Esophagus squamous epithelium (tissue), 5 donors: ENCODE data around the gene GRIK2. TPM values are rescaled to one million over a fixed set of nuclear protein-coding genes. Genes with fewer than 3 reads are reported as not detected.

Source experiments
- DNase-seq: peaks from one replicate; lab custom pipeline; 2025; lab: John Stamatoyannopoulos, UW
- H3K27ac ChIP-seq, 4 donors: fragments of 200-600 bp; sonication (generic); one replicate each; pipeline ENCODE4 v1.5.1; 2016 to 2019; ENCODE audit warnings: mild to moderate bottlenecking in 1 of 4
- H3K27me3 ChIP-seq, 4 donors: fragments of 200-600 bp; sonication (generic); 1 replicate in 3 of 4; 2 replicates in 1 of 4; pipeline versions ENCODE4 v1.5.1 to v1.6.0; 2017 to 2021; ENCODE audit warnings: antibody characterized with exemption in 1 of 4
- H3K36me3 ChIP-seq, 3 donors: fragments of 200-600 bp; sonication (generic); one replicate each; pipeline ENCODE4 v1.5.1; 2016 to 2019
- H3K4me1 ChIP-seq, 3 donors: fragments of 200-600 bp; sonication (generic); one replicate each; pipeline ENCODE4 v1.5.1; 2017 to 2019
- H3K4me3 ChIP-seq, 4 donors: fragments of 200-600 bp; sonication (generic); 1 replicate in 3 of 4; 2 replicates in 1 of 4; pipeline ENCODE4 v1.5.1; 2016 to 2019; ENCODE audit warnings: mild to moderate bottlenecking in 2 of 4, moderate library complexity in 1 of 4
- H3K9me3 ChIP-seq, 3 donors: fragments of 200-600 bp; sonication (generic); one replicate each; pipeline ENCODE4 v1.5.1; 2016 to 2019
- POLR2A ChIP-seq, 4 donors: fragments of 450-650 bp; IDR thresholded peaks; one replicate each; pipeline ENCODE4 v1.6.1; 2017; ENCODE audit warnings: antibody characterized with exemption in 4 of 4, mild to moderate bottlenecking in 4 of 4, moderate library complexity in 3 of 4
- WGBS, 2 donors: methylation state at CpG; one replicate each; pipeline ENCODE4 v1.1.5; 2018; 5-methylcytosine and 5-hydroxymethylcytosine counted together
- intact Hi-C: fragments of 100-400 bp; cut with DNase I; formaldehyde crosslinking; loops from one replicate; pipeline ENCODE4 v1.15.0; 2022
- total RNA-seq, 4 donors: library from RNA; depleted of rRNA; stranded (reverse); fragments of >200 nt; gene quantifications; one replicate each; pipeline ENCODE4 v1.1.0, GENCODE V29; 2016
- TF ChIP-seq, protein P1 (sequence below), 6 experiments: fragments of 450-650 bp in 4 of 6; fragments of 200-600 bp in 2 of 6; sonication (generic) in 2 of 6; IDR thresholded peaks; one replicate each; pipeline ENCODE4 v1.5.1; 2016 to 2019; ENCODE audit warnings: antibody characterized with exemption in 6 of 6, mild to moderate bottlenecking in 4 of 6, moderate library complexity in 4 of 6
- donor health status: DM: yes; HTN: yes; CAD: no.

The GRIK2 gene
- total RNA-seq, 4 donors from 2014 or later, result 0.19 TPM; not detected in 3

DNA sequence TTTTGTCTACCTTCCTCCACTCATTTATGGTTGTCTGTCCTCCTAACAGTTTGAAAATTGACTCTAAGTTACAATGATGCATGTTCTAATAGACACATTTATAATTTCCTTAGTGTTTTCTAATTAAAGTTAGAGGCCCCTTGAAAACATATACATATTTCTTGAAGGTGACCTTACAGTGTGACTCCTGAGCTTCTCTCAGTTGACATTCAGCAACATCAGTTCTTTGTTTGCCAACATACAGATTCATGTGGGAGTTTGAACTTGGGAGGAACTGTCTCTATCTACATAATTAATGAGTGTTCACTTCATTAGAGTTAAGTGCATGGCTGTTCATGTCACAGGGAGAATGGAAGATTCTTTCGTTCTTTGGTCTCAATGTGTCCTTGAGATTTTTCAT is 658.2 kb downstream of the GRIK2 start:
- 71 to 88% methylated on average over 1 of the region's 1 CpG for WGBS, 2 donors
- H3K36me3 ChIP-seq, result no peaks in the 10 kb centered on the region
- DNase-seq, result no peak
- no peaks in the 10 kb centered on the region for H3K4me1 ChIP-seq
- TF ChIP-seq, protein P1, sequence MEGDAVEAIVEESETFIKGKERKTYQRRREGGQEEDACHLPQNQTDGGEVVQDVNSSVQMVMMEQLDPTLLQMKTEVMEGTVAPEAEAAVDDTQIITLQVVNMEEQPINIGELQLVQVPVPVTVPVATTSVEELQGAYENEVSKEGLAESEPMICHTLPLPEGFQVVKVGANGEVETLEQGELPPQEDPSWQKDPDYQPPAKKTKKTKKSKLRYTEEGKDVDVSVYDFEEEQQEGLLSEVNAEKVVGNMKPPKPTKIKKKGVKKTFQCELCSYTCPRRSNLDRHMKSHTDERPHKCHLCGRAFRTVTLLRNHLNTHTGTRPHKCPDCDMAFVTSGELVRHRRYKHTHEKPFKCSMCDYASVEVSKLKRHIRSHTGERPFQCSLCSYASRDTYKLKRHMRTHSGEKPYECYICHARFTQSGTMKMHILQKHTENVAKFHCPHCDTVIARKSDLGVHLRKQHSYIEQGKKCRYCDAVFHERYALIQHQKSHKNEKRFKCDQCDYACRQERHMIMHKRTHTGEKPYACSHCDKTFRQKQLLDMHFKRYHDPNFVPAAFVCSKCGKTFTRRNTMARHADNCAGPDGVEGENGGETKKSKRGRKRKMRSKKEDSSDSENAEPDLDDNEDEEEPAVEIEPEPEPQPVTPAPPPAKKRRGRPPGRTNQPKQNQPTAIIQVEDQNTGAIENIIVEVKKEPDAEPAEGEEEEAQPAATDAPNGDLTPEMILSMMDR (IDR thresholded peaks at IDR 0.05), result no peak
- TF ChIP-seq POLR2A (IDR thresholded peaks at IDR 0.05), result no peak
- no peaks in the 10 kb centered on the region for H3K9me3 ChIP-seq
- H3K27me3 ChIP-seq, result no peaks in the 10 kb centered on the region
- H3K4me3 ChIP-seq, result no peak overlapping the region
- intact Hi-C loops, result no loop called here
- H3K27ac ChIP-seq, result no peak overlapping the region

DNA sequence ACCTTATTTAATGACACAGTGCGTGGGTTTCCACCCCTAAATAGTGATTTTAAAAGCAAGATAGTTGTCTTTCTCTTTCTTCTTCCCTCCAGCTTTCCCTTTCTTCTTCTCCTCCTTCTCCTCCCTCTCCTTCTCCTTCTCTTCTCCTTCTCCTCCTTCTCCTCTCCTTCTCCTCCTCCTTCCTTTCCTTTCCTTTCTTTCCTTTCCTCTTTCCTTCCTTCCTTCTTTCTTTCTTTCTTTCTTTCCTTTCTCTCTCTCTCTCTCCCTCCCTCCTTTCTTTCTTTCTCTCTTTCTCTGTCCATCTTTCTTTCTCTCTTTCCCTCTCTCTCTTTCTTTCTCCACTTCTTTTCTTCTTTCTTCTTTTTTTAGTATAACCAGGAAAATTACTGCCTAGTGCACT is 670.6 kb downstream of the GRIK2 start:
- TF ChIP-seq, protein P1 (IDR thresholded peaks at IDR 0.05), result no peak
- TF ChIP-seq POLR2A (IDR thresholded peaks at IDR 0.05), result no peak

DNA sequence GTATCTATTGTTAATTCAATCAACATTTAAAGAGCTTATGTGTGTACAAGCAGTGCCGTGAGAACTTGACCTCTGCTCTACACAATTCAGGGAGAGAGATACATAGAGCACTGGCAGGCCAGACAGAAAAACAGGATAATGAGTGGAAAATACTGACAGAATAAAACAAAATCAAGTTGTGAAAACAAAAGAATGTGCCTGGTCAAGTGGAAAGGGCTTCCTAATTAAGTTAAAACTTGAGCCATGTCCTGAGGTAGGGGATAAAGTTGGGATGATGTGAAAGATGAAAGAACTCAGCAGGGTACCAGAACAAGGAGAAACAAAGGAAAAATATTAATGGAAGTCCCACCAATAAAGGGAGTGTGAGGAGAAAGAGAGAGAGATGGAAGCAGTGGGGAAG is 672.8 kb downstream of the GRIK2 start:
- no peak overlapping the region for H3K4me3 ChIP-seq
- H3K27ac ChIP-seq, result no peak overlapping the region
- no peaks in the 10 kb centered on the region for H3K4me1 ChIP-seq
- intact Hi-C loops, result no loop called here
- TF ChIP-seq, protein P1 (IDR thresholded peaks at IDR 0.05), result no peak
- no peak for TF ChIP-seq POLR2A (IDR thresholded peaks at IDR 0.05)
- DNase-seq, result no peak
- no peaks in the 10 kb centered on the region for H3K27me3 ChIP-seq
- H3K9me3 ChIP-seq, result no peaks in the 10 kb centered on the region
- no peaks in the 10 kb centered on the region for H3K36me3 ChIP-seq
- 50 to 73% methylated on average over 1 of the region's 1 CpG for WGBS, 2 donors

More for the DNA sequence above, 670.6 kb downstream of the GRIK2 start:
- intact Hi-C loops, result no loop called here
- WGBS, 2 donors, result 59 to 65% methylated on average over 1 of the region's 1 CpG
- H3K36me3 ChIP-seq, result no peaks in the 10 kb centered on the region
- no peaks in the 10 kb centered on the region for H3K27me3 ChIP-seq
- no peaks in the 10 kb centered on the region for H3K4me1 ChIP-seq
- H3K27ac ChIP-seq, result no peak overlapping the region
- DNase-seq, result no peak
- no peaks in the 10 kb centered on the region for H3K9me3 ChIP-seq
- H3K4me3 ChIP-seq, result no peak overlapping the region

DNA sequence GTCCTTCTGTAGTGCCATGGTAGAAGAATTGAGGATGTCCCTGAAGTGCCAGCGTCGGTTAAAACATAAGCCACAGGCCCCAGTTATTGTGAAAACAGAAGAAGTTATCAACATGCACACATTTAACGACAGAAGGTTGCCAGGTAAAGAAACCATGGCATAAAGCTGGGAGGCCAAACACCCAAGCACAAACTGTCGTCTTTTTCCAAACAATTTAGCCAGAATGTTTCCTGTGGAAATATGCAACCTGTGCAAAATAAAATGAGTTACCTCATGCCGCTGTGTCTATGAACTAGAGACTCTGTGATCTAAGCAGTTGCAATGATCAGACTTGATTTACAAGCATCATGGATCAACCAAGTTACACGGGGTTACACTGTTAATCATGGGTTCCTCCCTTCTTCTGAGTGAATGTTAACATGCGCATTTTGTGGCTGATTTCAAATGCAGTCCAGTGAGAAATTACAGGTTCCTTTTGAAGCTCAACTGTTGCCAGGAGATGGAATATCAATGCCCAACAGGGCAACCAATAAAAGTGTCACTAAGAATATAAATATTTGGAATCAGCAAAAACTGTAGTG is 674.9 kb downstream of the GRIK2 start:
- no peak for TF ChIP-seq POLR2A (IDR thresholded peaks at IDR 0.05)
- TF ChIP-seq, protein P1 (IDR thresholded peaks at IDR 0.05), result no peak
- DNase-seq, result no peak
- Histone ChIP-seq H3K4me1 (no peaks in the 10 kb centered on the region), H3K36me3 (no peaks in the 10 kb centered on the region), H3K27me3 (no peaks in the 10 kb centered on the region), H3K4me3 (no peak overlapping the region), H3K9me3 (no peaks in the 10 kb centered on the region), H3K27ac (no peak overlapping the region)
- WGBS, 2 donors, result 69 to 71% methylated on average over 7 of the region's 7 CpGs
- intact Hi-C loops, result no loop called here

DNA sequence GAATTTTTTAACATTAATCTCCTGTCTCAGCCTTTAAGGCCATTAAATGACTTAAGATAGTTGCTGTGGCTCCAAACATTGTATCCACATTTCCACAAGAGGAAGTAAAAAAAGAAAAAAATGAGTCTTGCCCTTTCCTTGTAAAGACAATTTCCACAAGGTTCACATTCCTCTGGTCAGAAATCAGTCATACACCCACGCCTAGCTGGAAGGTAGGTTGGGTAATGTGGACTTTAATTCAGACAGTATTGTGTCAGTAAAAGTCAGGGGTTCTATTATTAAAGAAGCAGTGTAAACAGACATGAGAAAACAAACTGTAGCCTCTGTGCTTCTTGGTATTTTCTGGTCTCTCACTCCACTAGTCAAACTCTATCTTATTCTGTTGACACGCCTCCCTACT is 682.0 kb downstream of the GRIK2 start:
- intact Hi-C loops, result no loop called here
- DNase-seq, result no peak

More for the DNA sequence above, 682.0 kb downstream of the GRIK2 start:
- TF ChIP-seq, protein P1 (IDR thresholded peaks at IDR 0.05), result no peak
- TF ChIP-seq POLR2A (IDR thresholded peaks at IDR 0.05), result no peak
- no peaks in the 10 kb centered on the region for H3K36me3 ChIP-seq
- no peak overlapping the region for H3K27ac ChIP-seq
- H3K4me1 ChIP-seq, result no peaks in the 10 kb centered on the region
- 36 to 48% methylated on average over 2 of the region's 2 CpGs for WGBS, 2 donors
- H3K27me3 ChIP-seq, result no peaks in the 10 kb centered on the region
- no peaks in the 10 kb centered on the region for H3K9me3 ChIP-seq
- H3K4me3 ChIP-seq, result no peak overlapping the region
